Retinal pigment epithelial cell (primary cell): Measurements from ENCODE around the gene EPHA8.

ENCODE experiments used
- DNase-seq: peaks from one replicate; pipeline ENCODE4 v3.0.0-alpha.2; 2010; ENCODE audit warnings: low read depth
- H3K4me3 ChIP-seq: 2 replicates; pipeline ENCODE4 v1.5.1; 2011; ENCODE audit warnings: mild to moderate bottlenecking, low read length, control low read depth, moderate library complexity
- TF ChIP-seq, protein P1 (sequence below): conservative IDR thresholded peaks from 2 replicates; pipeline ENCODE4 v1.5.1; 2011; ENCODE audit warnings: low read depth, low read length, control low read depth, inconsistent platforms

The EPHA8 gene

DNA sequence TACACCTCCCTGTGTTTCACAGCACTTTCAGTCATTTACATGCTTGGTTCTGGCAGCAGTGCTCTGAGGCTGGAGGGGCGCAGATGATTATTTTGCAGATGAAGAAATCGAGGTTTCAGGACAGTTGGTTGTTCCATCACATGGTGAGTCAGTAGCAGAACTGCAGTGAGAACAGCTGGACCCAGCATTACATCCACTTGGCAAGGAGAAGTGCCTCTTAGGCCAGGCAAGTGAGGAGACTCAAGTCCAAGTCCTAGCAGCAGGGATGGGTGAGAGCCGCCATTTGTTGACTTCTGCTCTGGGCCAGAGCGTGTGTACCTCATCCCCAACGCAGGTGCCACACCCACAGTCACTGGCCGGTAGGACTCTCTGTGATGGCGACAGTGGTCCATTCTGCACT lies 26.8 kb upstream of the EPHA8 start:
- no peak for DNase-seq

DNA sequence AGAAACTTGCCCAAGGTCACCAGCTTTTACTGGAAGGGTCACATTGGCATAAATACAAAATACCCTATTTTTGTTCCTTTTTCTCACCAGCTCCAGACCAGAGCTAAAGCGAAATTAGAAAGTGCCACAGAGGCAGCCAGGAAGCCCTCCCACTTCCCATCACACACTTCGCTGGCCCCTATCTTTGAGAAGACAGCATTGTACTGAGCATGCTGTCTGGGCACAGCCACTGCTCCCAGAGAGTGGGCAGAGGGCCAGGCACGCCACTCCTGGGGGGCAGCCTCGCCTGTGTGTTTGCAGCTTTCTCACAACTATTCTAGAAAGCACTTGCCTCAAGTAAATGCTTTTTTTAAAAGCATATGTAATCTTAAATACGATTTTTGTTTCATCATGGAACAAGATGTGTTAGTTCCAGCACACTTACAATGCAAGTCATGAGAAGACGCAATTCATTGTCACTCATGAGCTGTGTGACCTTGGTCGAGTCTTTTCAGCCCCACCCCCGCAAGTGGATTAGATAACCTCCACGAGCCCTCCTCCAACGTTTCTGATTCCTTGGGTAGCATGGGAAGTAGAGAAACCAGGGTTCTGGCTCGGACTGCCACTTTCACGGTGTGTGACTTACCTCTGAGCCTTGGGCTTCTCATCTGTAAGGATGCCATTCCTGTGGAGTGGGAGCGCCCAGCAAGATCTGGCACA lies 25.7 kb upstream of the EPHA8 start:
- no peak overlapping the region for H3K4me3 ChIP-seq
- TF ChIP-seq, protein P1, sequence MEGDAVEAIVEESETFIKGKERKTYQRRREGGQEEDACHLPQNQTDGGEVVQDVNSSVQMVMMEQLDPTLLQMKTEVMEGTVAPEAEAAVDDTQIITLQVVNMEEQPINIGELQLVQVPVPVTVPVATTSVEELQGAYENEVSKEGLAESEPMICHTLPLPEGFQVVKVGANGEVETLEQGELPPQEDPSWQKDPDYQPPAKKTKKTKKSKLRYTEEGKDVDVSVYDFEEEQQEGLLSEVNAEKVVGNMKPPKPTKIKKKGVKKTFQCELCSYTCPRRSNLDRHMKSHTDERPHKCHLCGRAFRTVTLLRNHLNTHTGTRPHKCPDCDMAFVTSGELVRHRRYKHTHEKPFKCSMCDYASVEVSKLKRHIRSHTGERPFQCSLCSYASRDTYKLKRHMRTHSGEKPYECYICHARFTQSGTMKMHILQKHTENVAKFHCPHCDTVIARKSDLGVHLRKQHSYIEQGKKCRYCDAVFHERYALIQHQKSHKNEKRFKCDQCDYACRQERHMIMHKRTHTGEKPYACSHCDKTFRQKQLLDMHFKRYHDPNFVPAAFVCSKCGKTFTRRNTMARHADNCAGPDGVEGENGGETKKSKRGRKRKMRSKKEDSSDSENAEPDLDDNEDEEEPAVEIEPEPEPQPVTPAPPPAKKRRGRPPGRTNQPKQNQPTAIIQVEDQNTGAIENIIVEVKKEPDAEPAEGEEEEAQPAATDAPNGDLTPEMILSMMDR = no peak

More for the DNA sequence above, 26.8 kb upstream of the EPHA8 start:
- H3K4me3 ChIP-seq = no peak overlapping the region
- TF ChIP-seq, protein P1 = no peak

DNA sequence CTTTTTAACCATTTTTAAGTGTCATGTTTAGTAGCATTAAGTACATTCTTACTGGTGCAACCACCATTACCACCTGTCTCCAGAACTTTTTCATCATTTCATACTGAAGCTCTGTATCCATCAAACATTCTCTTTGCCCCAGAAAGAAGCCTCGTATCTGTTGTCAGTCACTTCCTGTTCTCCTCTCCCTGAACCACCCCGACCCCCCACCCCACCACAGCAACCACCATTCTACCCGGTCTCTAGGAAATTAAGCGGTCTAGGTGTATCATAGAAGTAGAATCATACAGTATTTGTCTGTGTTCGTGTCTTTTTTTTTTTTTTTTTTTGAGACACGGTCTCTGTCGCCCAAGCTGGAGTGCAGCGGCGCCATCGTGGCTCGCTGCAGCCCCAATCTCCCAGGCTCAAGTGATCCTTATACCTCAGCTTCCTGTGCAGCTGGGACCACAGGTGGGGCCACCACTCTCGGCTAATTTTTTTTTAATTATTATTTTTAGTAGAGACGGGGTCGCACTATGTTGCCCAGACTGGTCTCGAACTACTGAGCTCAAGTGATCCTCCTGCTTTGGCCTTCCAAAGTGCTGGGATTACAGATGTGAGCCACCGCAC lies 23.7 kb upstream of the EPHA8 start:
- H3K4me3 ChIP-seq = no peak overlapping the region
- TF ChIP-seq, protein P1 = no peak
- no peak for DNase-seq

More for the DNA sequence above, 25.7 kb upstream of the EPHA8 start:
- no peak for DNase-seq

DNA sequence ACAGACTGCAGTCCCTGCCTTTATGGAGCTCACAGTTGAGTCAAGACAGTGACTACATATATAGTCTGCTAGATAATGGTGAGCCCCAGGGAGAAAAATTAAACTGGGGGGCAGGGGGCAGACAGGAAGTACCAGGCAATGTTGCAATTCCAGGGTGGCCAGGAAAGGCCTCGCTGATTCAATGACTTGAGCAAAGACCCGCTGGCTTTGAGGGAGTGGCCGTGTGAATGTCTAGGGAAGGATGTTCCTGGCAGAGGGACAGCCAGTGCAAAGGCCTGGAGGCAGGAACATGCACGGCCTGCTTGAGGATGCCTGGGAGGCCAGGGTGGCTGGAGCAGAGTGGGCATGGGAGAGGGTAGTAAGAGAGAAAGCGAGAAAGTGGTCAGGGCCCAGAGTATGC lies 23.0 kb upstream of the EPHA8 start:
- TF ChIP-seq, protein P1 = no peak
- DNase-seq = no peak
- H3K4me3 ChIP-seq = no peak overlapping the region

DNA sequence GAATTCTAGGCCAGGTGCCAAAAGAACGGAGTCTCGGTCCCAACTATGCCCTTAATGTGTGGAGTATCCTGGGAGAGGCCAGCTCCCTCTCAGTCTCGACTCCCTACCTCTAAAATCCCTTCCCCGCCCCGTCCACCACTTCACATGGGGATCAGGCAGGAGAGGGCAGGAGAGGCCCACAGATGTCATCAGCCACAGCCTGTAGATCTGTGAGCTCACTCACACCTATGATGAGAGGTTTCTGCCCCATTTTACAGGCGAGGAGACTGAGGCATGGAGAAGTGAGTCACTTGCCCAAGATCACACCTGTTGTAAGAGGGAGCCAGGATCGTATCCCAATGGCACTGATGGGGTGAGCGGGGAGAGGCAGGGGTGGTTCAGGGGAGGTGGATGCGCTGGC lies 20.4 kb upstream of the EPHA8 start:
- no peak for DNase-seq
- no peak overlapping the region for H3K4me3 ChIP-seq
- TF ChIP-seq, protein P1 = no peak

DNA sequence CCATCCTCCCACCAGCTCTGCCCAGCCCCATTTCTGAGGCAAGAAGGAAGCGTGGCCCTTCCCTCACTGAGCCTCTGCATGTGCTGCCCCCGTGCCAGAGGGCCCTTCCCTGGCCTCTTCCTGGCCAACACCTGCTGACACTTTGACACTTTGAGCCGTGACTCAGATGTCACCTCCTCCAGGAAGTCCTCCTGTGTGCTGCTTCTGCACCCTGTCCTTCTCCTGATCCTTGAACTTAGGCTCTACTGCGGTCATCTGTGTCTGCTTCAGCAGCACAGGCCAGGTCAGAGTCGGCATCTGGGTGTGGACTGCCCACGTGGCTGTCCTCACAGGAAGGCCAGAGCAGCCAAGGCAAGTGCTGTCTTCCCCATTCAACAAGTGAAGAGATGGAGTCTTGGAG lies 19.6 kb upstream of the EPHA8 start:
- TF ChIP-seq, protein P1 = no peak

DNA sequence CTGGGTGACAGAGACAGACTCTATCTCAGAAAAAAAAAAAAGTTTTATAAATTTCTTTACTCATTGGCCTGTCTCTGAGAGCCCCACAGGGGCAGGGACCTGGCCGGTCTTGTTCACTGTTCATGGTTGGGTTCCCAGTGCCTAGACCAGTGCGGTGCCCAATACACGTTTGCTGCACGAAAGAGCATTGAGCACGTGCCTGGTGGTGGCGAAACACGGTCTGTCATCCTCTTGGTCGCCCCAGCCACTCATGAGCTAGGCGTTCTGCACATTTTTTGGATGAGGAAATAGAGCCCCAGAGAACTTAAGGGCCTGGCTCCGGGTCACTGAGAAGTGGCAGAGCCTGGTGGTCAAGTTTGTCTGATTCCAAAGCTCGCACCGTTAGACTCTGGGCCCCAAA lies 18.7 kb upstream of the EPHA8 start:
- no peak overlapping the region for H3K4me3 ChIP-seq
- no peak for DNase-seq
- TF ChIP-seq, protein P1 = no peak

More for the DNA sequence above, 19.6 kb upstream of the EPHA8 start:
- H3K4me3 ChIP-seq = no peak overlapping the region
- DNase-seq = no peak
